HG03565 (cell line): ENCODE data around the gene WWC1.

Experiments used
- ATAC-seq: cut with Tn5 transposase; IDR thresholded peaks from one replicate; pipeline ENCODE4 v1.9.1; 2021; ENCODE audit warnings: mild to moderate bottlenecking, moderate library complexity; ENCODE audit not compliant: unreplicated experiment

Gene WWC1

GRCh38 chr5:168291342-168291963 is at the start of gene WWC1:
Gene WWC1, plus strand, starts transcription at chr5:168291645. Its CDS starts 508 bp downstream, at chr5:168292153.
- peak; percentile 64 for ATAC-seq

GRCh38 chr5:168244838-168245559 is 46.4 kb upstream of the WWC1 start:
- no peak for ATAC-seq

- no peak for ATAC-seq
These were observed 41.5 kb upstream of the WWC1 start for GRCh38 chr5:168249923-168250322.

- no peak for ATAC-seq
These were observed 40.2 kb upstream of the WWC1 start for GRCh38 chr5:168251259-168251658.

- ATAC-seq: no peak
These were observed 37.3 kb upstream of the WWC1 start for GRCh38 chr5:168254013-168254693.

- ATAC-seq: no peak
These were observed 30.9 kb upstream of the WWC1 start for GRCh38 chr5:168260353-168261226.

GRCh38 chr5:168261227-168261571 is 30.2 kb upstream of the WWC1 start:
- ATAC-seq: no peak

GRCh38 chr5:168262042-168262743 is 29.3 kb upstream of the WWC1 start:
- no peak for ATAC-seq

- no peak for ATAC-seq
These were observed 28.3 kb upstream of the WWC1 start for GRCh38 chr5:168263121-168263520.

- no peak for ATAC-seq
These were observed 25.4 kb upstream of the WWC1 start for GRCh38 chr5:168266016-168266415.

- ATAC-seq: peak; percentile 68
These were observed 22.2 kb upstream of the WWC1 start for GRCh38 chr5:168268949-168269936.

- ATAC-seq: peak; percentile 39
These were observed 21.5 kb upstream of the WWC1 start for GRCh38 chr5:168269937-168270330.

- no peak for ATAC-seq
These were observed 21.0 kb upstream of the WWC1 start for GRCh38 chr5:168270476-168270875.

GRCh38 chr5:168273056-168273980 is 18.1 kb upstream of the WWC1 start:
- no peak for ATAC-seq

- ATAC-seq: no peak
These were observed 17.0 kb upstream of the WWC1 start for GRCh38 chr5:168274406-168274805.

GRCh38 chr5:168275940-168276339 is 15.5 kb upstream of the WWC1 start:
- ATAC-seq: no peak

- ATAC-seq: no peak
These were observed 9.3 kb upstream of the WWC1 start for GRCh38 chr5:168282120-168282519.

- ATAC-seq: no peak
These were observed 6.6 kb upstream of the WWC1 start for GRCh38 chr5:168284809-168285208.
